HEK293T (cell line): ENCODE data around the gene CHTOP.
"Not testable (repeated sequence)": the region's sequence is repeated elsewhere in the genome, so short reads cannot be mapped to it uniquely, and the experiment has no call there.

Experiments used
- CTCF ChIA-PET: fragments of 350-600 bp; formaldehyde crosslinking; extraction: SDS; loops from one replicate; lab custom pipeline; 2021; ENCODE audit warnings: antibody characterized with exemption, inconsistent platforms; lab: Yijun Ruan, JAX
- POLR2A ChIA-PET: fragments of 350-600 bp; formaldehyde crosslinking; extraction: SDS; loops from one replicate; lab custom pipeline; 2020; ENCODE audit warnings: antibody characterized with exemption, inconsistent platforms; lab: Yijun Ruan, JAX
- DNase-seq: peaks from one replicate; pipeline ENCODE4 v3.0.0; 2012; ENCODE audit warnings: mixed read lengths; ENCODE audit errors: extremely low spot score
- ARNT ChIP-seq: fragments of 450-650 bp; IDR thresholded peaks from 2 replicates; pipeline ENCODE4 v1.6.1; 2017; ENCODE audit warnings: mild to moderate bottlenecking
- BHLHE40 ChIP-seq: fragments of 450-650 bp; IDR thresholded peaks from 2 replicates; pipeline ENCODE4 v1.6.1; 2016; ENCODE audit warnings: mild to moderate bottlenecking, moderate library complexity, borderline replicate concordance
- CTBP1 ChIP-seq: fragments of 450-650 bp; IDR thresholded peaks from 2 replicates; pipeline ENCODE4 v1.6.1; 2016; ENCODE audit warnings: borderline replicate concordance
- ELF4 ChIP-seq: fragments of 450-650 bp; IDR thresholded peaks from 2 replicates; pipeline ENCODE4 v1.6.1; 2017; ENCODE audit warnings: antibody characterized with exemption
- FOXA1 ChIP-seq: fragments of 450-650 bp; IDR thresholded peaks from 2 replicates; pipeline ENCODE4 v1.6.1; 2016; ENCODE audit warnings: mild to moderate bottlenecking
- FOXK2 ChIP-seq: fragments of 450-650 bp; IDR thresholded peaks from 2 replicates; pipeline ENCODE4 v1.6.1; 2016; ENCODE audit warnings: mild to moderate bottlenecking
- FOXM1 ChIP-seq: fragments of 450-650 bp; IDR thresholded peaks from 2 replicates; pipeline ENCODE4 v1.6.1; 2017; ENCODE audit warnings: mild to moderate bottlenecking, borderline replicate concordance
- HDGF ChIP-seq: fragments of 450-650 bp; IDR thresholded peaks from 2 replicates; pipeline ENCODE4 v1.6.1; 2017; ENCODE audit warnings: antibody characterized with exemption, borderline replicate concordance
- L3MBTL2 ChIP-seq: fragments of 450-650 bp; conservative IDR thresholded peaks from 2 replicates; pipeline ENCODE4 v1.6.1; 2016; ENCODE audit warnings: mild to moderate bottlenecking
- LEF1 ChIP-seq: fragments of 450-650 bp; IDR thresholded peaks from 2 replicates; pipeline ENCODE4 v1.6.1; 2017; ENCODE audit warnings: mild to moderate bottlenecking, borderline replicate concordance
- NFRKB ChIP-seq: fragments of 450-650 bp; IDR thresholded peaks from 2 replicates; pipeline ENCODE4 v1.6.1; 2016; ENCODE audit warnings: mild to moderate bottlenecking, moderate library complexity
- SP1 ChIP-seq: fragments of 450-650 bp; IDR thresholded peaks from 2 replicates; pipeline ENCODE4 v1.6.1; 2017
- SUZ12 ChIP-seq: fragments of 450-650 bp; IDR thresholded peaks from 2 replicates; pipeline ENCODE4 v1.6.1; 2016; ENCODE audit warnings: mild to moderate bottlenecking
- TARDBP ChIP-seq: fragments of 450-650 bp; IDR thresholded peaks from 2 replicates; pipeline ENCODE4 v1.6.1; 2016
- ZNF384 ChIP-seq: fragments of 450-650 bp; IDR thresholded peaks from 2 replicates; pipeline ENCODE4 v1.6.1; 2016
- TF ChIP-seq, protein P1 (sequence below): fragments of 450-650 bp; IDR thresholded peaks from 2 replicates; pipeline ENCODE4 v1.6.1; 2016

Gene CHTOP

DNA sequence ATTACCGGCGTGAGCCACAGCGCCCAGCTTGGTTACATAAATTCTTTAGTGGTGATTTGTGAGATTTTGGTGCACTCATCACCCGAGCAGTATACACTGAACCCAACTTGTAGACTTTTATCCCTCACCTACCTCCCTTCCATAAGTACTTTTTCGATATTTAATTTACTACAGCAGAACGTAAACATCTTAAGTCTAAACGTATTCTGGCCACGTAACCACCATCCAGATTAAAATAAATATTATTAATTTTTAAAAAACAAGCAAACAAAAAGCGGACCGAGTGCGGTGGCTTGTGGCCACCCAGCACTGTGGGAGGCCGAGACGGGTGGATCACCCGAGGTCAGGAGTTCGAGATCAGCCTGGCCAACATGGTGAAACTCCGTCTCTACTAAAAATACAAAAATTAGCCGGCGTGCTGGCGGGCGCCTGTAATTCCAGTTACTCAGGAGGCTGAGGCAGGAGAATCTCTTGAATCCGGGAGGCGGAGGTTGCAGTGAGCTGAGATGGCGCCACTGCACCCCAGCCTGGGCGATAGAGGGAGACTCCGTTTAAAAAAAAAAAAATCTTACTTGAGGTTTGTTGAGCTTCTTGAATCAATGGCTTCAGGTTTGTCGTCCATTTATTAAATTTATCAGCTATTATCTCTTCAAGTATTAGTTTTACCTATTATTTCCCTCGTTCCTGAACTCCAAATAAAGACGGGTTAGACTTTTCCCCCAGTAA lies 37.9 kb downstream of the CHTOP start:
- DNase-seq: not testable (repeated sequence)
- ChIA-PET POLR2A (interaction anchor here (0.7 to 3.0 kb wide), 14 partner anchors 12 to 323 kb away, joined by 3 to 20 read pairs (median 3); partner anchors contain the start of genes CHTOP, INTS3 and S100A13), CTCF (interaction anchor here (0.6 to 1.8 kb wide), 10 partner anchors 9 to 333 kb away, joined by 3 to 9 read pairs (median 4); no protein-coding TSS in a partner anchor)
- TF ChIP-seq ZNF384: peak; percentile 82

DNA sequence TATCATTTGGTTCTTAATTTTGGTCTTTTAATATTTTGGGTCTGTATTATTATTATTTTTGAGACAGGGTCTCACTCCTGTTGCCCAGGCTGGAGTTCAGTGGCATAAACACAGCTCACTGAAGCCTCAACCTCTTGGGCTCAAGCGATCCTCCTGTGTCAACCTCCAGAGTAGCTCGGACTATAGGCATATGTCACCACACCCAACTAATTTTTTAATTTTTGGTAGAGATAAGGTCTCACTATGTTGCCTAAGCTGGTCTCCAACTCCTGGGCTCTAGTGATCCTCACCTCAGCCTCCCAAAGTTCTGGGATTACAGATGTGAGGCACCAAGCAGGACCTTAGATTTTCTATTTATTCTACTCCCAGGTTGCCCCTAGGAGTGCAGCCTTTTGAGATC lies 39.6 kb downstream of the CHTOP start:
- ChIA-PET CTCF (no interaction called here), POLR2A (interaction anchor here (1.1 kb wide), 1 partner anchor 317 kb away, joined by 4 read pairs; the partner anchor contains the start of gene RPS27)
- TF ChIP-seq FOXM1: no peak
- TF ChIP-seq LEF1: no peak
- no peak for TF ChIP-seq SUZ12
- no peak for TF ChIP-seq L3MBTL2
- no peak for TF ChIP-seq BHLHE40
- TF ChIP-seq NFRKB: no peak
- no peak for DNase-seq

DNA sequence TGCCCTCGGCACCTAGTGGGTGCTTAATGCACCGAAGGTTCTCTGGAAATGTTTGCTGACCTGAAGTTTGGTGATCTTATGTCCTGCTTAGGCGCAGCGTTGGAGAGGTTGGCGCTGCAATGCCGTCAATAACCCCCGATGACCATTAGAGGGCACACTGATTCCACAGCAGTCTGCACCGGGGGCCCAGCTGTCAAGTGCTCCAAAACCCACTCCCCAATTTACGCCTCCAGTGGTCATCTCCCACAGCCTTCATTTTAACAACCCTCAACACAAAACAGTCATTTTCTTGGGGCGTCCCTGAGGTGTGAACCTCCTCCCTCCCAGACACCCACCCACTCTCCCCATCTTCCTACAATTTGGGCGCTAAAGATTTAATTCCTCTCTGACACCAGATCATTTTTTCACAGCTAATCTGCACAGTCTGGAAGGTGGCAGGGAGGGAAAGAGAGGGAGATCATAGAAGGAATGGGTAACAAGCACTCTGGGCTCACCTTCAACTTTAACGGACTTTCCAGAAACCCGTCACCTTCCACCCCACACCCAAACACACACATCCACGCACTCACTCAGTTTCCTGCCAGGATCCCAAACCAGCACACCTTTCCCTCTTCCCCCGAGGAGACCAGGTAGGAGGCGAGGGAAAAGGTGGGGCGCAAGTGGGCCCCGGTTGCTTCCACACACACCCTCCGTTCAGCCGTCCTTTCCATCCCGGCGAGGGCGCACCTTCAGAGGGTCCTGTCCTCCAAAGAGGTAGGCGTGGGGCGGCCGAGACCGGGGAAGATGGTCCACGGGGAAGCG lies 44.1 kb downstream of the CHTOP start:
- TF ChIP-seq HDGF (no peak), LEF1 (no peak), ARNT (no peak), L3MBTL2 (no peak)
- peak; percentile 77 for DNase-seq

DNA sequence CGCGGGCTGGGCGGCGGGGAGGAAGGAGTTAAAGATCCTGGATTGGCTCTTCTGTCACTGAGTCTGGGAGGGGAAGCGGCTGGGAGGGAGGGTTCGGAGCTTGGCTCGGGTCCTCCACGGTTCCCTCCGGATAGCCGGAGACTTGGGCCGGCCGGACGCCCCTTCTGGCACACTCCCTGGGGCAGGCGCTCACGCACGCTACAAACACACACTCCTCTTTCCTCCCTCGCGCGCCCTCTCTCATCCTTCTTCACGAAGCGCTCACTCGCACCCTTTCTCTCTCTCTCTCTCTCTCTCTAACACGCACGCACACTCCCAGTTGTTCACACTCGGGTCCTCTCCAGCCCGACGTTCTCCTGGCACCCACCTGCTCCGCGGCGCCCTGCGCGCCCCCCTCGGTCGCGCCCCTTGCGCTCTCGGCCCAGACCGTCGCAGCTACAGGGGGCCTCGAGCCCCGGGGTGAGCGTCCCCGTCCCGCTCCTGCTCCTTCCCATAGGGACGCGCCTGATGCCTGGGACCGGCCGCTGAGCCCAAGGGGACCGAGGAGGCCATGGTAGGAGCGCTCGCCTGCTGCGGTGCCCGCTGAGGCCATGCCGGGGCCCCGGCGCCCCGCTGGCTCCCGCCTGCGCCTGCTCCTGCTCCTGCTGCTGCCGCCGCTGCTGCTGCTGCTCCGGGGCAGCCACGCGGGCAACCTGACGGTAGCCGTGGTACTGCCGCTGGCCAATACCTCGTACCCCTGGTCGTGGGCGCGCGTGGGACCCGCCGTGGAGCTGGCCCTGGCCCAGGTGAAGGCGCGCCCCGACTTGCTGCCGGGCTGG lies 44.9 kb downstream of the CHTOP start, which contains the start of gene NPR1:
Gene NPR1 (plus strand): TSS at position 170 of the 818 bp plus-strand sequence. CDS start 421 bp downstream, at position 591.
- TF ChIP-seq FOXM1 (no peak), ELF4 (no peak), FOXK2 (no peak), SP1 (no peak), L3MBTL2 (peak; percentile 57; the same call in 1 of the 2 replicates)
- CTCF ChIA-PET: interaction anchor here (1.1 to 1.9 kb wide), 3 partner anchors 70 to 308 kb away, joined by 3 to 12 read pairs (median 4); partner anchors contain the start of gene RAB13
- DNase-seq: no peak
- POLR2A ChIA-PET: interaction anchor here (0.8 to 1.2 kb wide), 2 partner anchors 105 to 312 kb away, joined by 3 to 6 read pairs; no protein-coding TSS in a partner anchor

More for the DNA sequence above, 44.1 kb downstream of the CHTOP start:
- ChIA-PET CTCF (interaction anchor here (0.9 to 1.9 kb wide), 6 partner anchors 51 to 325 kb away, joined by 3 to 12 read pairs (median 4); partner anchors contain the start of genes RAB13 and S100A13), POLR2A (interaction anchor here (0.8 to 1.2 kb wide), 3 partner anchors 50 to 312 kb away, joined by 3 to 7 read pairs (median 6); partner anchors contain the start of gene INTS3)

DNA sequence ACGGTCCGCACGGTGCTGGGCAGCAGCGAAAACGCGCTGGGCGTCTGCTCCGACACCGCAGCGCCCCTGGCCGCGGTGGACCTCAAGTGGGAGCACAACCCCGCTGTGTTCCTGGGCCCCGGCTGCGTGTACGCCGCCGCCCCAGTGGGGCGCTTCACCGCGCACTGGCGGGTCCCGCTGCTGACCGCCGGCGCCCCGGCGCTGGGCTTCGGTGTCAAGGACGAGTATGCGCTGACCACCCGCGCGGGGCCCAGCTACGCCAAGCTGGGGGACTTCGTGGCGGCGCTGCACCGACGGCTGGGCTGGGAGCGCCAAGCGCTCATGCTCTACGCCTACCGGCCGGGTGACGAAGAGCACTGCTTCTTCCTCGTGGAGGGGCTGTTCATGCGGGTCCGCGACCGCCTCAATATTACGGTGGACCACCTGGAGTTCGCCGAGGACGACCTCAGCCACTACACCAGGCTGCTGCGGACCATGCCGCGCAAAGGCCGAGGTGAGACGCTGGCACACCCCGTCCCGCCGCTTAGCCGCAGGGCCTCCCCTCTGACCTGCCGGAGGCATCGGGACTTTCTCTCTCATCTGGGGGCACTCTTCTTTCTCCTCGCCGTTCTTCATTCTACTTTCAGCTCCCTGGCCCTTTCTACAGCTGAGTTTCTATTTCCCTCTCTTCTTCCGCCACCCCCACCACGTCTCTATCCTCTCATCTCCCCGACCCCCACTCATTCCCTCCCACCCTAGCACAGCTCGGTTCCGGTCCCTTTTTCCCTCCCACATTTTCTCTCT lies 45.7 kb downstream of the CHTOP start:
- TF ChIP-seq LEF1 (no peak), NFRKB (no peak), TARDBP (no peak), HDGF (no peak), BHLHE40 (no peak), ARNT (no peak), FOXK2 (no peak)
- TF ChIP-seq, protein P1, sequence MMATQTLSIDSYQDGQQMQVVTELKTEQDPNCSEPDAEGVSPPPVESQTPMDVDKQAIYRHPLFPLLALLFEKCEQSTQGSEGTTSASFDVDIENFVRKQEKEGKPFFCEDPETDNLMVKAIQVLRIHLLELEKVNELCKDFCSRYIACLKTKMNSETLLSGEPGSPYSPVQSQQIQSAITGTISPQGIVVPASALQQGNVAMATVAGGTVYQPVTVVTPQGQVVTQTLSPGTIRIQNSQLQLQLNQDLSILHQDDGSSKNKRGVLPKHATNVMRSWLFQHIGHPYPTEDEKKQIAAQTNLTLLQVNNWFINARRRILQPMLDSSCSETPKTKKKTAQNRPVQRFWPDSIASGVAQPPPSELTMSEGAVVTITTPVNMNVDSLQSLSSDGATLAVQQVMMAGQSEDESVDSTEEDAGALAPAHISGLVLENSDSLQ: no peak
- no peak for DNase-seq
- CTCF ChIA-PET: no interaction called here
- POLR2A ChIA-PET: no interaction called here

DNA sequence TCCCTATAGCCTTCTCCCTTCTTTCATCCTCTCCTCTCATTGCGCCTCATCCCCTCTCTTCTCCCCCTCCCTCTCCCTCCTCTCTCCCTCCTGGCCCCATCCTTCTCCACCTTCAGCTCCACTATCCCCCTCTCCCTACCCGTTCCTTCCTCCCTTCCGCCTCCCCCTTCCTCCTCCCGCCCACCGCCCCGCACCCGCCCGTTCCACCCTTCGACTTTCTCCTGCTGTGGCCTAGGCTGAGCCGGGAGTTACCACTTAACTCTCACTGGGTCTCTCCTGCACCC lies 46.2 kb downstream of the CHTOP start:
- ChIA-PET CTCF (no interaction called here), POLR2A (no interaction called here)
- TF ChIP-seq LEF1 (no peak), FOXA1 (no peak), SUZ12 (no peak), FOXM1 (no peak), ZNF384 (no peak), NFRKB (no peak), CTBP1 (no peak), BHLHE40 (no peak), HDGF (no peak), TARDBP (no peak)
- DNase-seq: no peak
